Naive thymus-derived CD4-positive, alpha-beta T cell (primary cell): ENCODE measurements around the gene CCDC144A. TPM values are rescaled to one million over a fixed set of nuclear protein-coding genes. Genes with fewer than 3 reads are reported as not detected.
"Not testable (repeated sequence)": the region's sequence is repeated elsewhere in the genome, so short reads cannot be mapped to it uniquely, and the experiment has no call there.

Experiments used
- ATAC-seq: fragments of 150-1000 bp; cut with Tn5 transposase; 2 replicates; pipeline ENCODE4 v1.10.0; 2021; ENCODE audit warnings: mild to moderate bottlenecking, moderate library complexity
- CTCF ChIA-PET: fragments of 350-600 bp; sonication (Branson Sonifier 250); formaldehyde crosslinking; loops from one replicate; lab custom pipeline; 2021; ENCODE audit warnings: antibody characterized with exemption; lab: Charles Lee
- POLR2A ChIA-PET: fragments of 350-600 bp; sonication (Branson Sonifier 250); formaldehyde crosslinking; loops from one replicate; lab custom pipeline; 2021; ENCODE audit warnings: antibody characterized with exemption, inconsistent platforms; lab: Charles Lee
- DNase-seq, 9 donors: peaks; one replicate each; pipeline versions ENCODE4 v3.0.0 to v3.0.0-alpha.2; 2020 to 2022; ENCODE audit warnings: mixed read lengths in 1 of 9
- H3K27ac ChIP-seq: one replicate; pipeline ENCODE4 v1.7.0; 2013; ENCODE audit warnings: mild to moderate bottlenecking, low read depth, low read length, moderate library complexity
- H3K27me3 ChIP-seq, 2 donors: one replicate each; pipeline ENCODE4 v1.7.0; 2013; ENCODE audit warnings: low read length in 2 of 2, mild to moderate bottlenecking in 2 of 2, moderate library complexity in 2 of 2; ENCODE audit not compliant: control insufficient read depth in 2 of 2, insufficient read depth in 2 of 2
- H3K36me3 ChIP-seq, 3 experiments: 1 replicate in 2 of 3; 2 replicates in 1 of 3; pipeline ENCODE4 v1.7.0; 2013; ENCODE audit warnings: low read length in 3 of 3, mild to moderate bottlenecking in 3 of 3, moderate library complexity in 1 of 3; ENCODE audit not compliant: insufficient read depth in 3 of 3, control insufficient read depth in 2 of 3
- H3K4me1 ChIP-seq, 2 donors: one replicate each; pipeline ENCODE4 v1.7.0; 2013; ENCODE audit warnings: low read length in 2 of 2, mild to moderate bottlenecking in 2 of 2, moderate library complexity in 1 of 2; ENCODE audit not compliant: control insufficient read depth in 2 of 2, insufficient read depth in 2 of 2
- H3K4me3 ChIP-seq: 2 replicates; pipeline ENCODE4 v1.7.0; 2013; ENCODE audit warnings: mild to moderate bottlenecking, low read length
- H3K9me3 ChIP-seq, 3 experiments: 1 replicate in 2 of 3; 2 replicates in 1 of 3; pipeline ENCODE4 v1.7.0; 2013; ENCODE audit warnings: low read length in 3 of 3; ENCODE audit not compliant: control insufficient read depth in 2 of 3
- H3K27ac Mint-ChIP-seq, 9 donors: one replicate each; pipeline ENCODE4 v1.8.0; 2020 to 2022; ENCODE audit warnings: mixed read lengths in 9 of 9, mild to moderate bottlenecking in 8 of 9, moderate library complexity in 5 of 9, inconsistent platforms in 2 of 9
- H3K27me3 Mint-ChIP-seq, 5 donors: one replicate each; pipeline ENCODE4 v1.8.0; 2021 to 2022; ENCODE audit warnings: mixed read lengths in 5 of 5, mild to moderate bottlenecking in 1 of 5
- H3K36me3 Mint-ChIP-seq, 5 donors: one replicate each; pipeline ENCODE4 v1.8.0; 2020 to 2022; ENCODE audit warnings: mixed read lengths in 5 of 5, mild to moderate bottlenecking in 3 of 5, inconsistent platforms in 1 of 5
- H3K4me1 Mint-ChIP-seq, 7 donors: one replicate each; pipeline ENCODE4 v1.8.0; 2020 to 2022; ENCODE audit warnings: mixed read lengths in 7 of 7, mild to moderate bottlenecking in 3 of 7, inconsistent platforms in 1 of 7
- H3K4me3 Mint-ChIP-seq, 10 donors: one replicate each; pipeline ENCODE4 v1.8.0; 2020 to 2022; ENCODE audit warnings: mild to moderate bottlenecking in 10 of 10, mixed read lengths in 10 of 10, moderate library complexity in 6 of 10, inconsistent platforms in 2 of 10
- H3K9me3 Mint-ChIP-seq, 11 donors: one replicate each; pipeline ENCODE4 v1.8.0; 2020 to 2022; ENCODE audit warnings: mixed read lengths in 11 of 11, mild to moderate bottlenecking in 4 of 11, inconsistent platforms in 1 of 11, moderate library complexity in 1 of 11
- intact Hi-C, 2 donors: fragments of 100-400 bp; cut with micrococcal nuclease; formaldehyde crosslinking; loops; one replicate each; pipeline ENCODE4 v1.15.1; 2023
- polyA plus RNA-seq, 2 donors: library from polyadenylated mRNA; unstranded; fragments of 300-500 nt; fragmentation: Illumina TruSeq; gene quantifications; one replicate each; pipeline ENCODE4 v1.2.3, GENCODE V29; 2021
- total RNA-seq, 6 experiments: library from RNA in 5 of 6; stranded (reverse) in 5 of 6; gene quantifications; 1 replicate in 5 of 6; 2 replicates in 1 of 6; pipeline ENCODE4 v1.2.3 and lab custom pipeline; 2021 to 2026

The CCDC144A gene
- total and polyA plus RNA-seq, 7 experiments from 2014 or later = 0.54 to 16.1 (median 11.8) TPM

GRCh38 chr17:16804851-16805250 lies 114.8 kb downstream of the CCDC144A start:
- H3K4me1 ChIP-seq, H3K27ac ChIP-seq, H3K4me1 Mint-ChIP-seq, H3K9me3 Mint-ChIP-seq, H3K4me3 ChIP-seq, H3K36me3 ChIP-seq, H3K36me3 Mint-ChIP-seq, ATAC-seq, H3K27me3 ChIP-seq, POLR2A ChIA-PET, CTCF ChIA-PET, H3K27ac Mint-ChIP-seq, H3K4me3 Mint-ChIP-seq, H3K27me3 Mint-ChIP-seq, intact Hi-C loops, H3K9me3 ChIP-seq, DNase-seq: not testable (repeated sequence)

DNA sequence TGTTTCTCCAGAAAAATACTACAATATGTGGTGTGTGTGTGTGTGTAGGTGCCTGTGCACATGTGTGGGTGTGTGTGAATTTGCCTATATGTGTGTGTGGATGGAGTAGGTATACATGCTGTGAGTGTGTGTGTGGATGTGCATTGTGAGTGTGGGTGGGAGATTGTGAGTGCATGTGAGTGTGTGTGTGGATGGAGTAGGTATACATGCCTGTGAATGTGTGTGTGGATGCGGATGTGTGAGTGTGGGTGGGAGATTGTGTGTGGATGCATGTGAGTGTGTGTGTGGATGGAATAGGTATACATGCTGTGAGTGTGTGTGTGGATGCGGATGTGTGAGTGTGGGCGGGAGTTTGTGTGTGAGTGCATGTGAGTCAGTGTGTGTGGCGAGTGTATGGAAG lies 116.6 kb downstream of the CCDC144A start:
- H3K9me3 ChIP-seq, H3K4me1 ChIP-seq, intact Hi-C loops, H3K9me3 Mint-ChIP-seq, H3K4me3 Mint-ChIP-seq, H3K27ac ChIP-seq, DNase-seq, H3K27ac Mint-ChIP-seq, H3K4me1 Mint-ChIP-seq, H3K4me3 ChIP-seq, CTCF ChIA-PET, H3K36me3 Mint-ChIP-seq, H3K27me3 ChIP-seq, H3K27me3 Mint-ChIP-seq, H3K36me3 ChIP-seq, ATAC-seq, POLR2A ChIA-PET: not testable (repeated sequence)

DNA sequence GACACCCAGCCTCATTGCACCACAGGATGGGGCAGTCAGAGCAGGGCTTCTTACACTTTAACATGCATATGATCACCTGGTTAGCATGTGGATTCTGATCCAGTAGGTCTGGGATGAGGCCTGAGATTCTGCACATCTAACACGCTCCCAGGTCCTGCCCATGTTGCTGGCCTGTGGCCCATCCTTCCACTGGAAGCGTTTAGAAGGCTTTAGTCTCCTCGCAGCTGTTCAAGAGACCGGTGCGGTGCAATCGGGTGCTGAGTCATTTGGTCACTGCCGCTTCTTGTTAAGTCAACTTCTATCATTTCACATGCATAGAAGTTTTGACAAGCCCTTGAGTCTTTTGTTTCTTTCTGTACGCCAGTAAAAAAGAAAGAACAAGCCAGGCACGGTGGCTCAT lies 117.6 kb downstream of the CCDC144A start:
- H3K4me1 Mint-ChIP-seq, H3K4me1 ChIP-seq, H3K27me3 ChIP-seq, H3K27me3 Mint-ChIP-seq, H3K27ac Mint-ChIP-seq, H3K27ac ChIP-seq, intact Hi-C loops, POLR2A ChIA-PET, CTCF ChIA-PET, H3K4me3 Mint-ChIP-seq, H3K4me3 ChIP-seq, H3K36me3 Mint-ChIP-seq, H3K36me3 ChIP-seq, H3K9me3 ChIP-seq, DNase-seq, H3K9me3 Mint-ChIP-seq, ATAC-seq: not testable (repeated sequence)

DNA sequence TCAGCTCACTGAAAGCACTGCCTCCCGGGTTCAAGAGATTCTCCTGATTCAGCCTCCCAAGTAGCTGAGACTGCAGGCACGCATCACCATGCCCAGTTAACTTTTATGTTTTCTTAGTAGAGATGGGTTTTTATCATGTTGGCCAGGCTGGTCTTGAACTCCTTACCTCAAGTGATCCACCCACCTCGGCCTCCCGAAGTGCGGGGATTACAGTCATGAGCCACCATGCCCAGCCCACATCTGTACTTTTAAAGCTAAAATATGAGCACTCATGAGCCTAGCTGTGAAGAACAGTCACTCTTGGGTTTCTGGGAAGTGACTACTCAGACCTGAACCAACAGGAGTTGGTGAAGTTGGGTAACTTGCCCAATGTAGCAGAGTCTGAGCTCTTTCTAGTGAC lies 120.2 kb downstream of the CCDC144A start:
- H3K9me3 Mint-ChIP-seq, H3K27me3 Mint-ChIP-seq, POLR2A ChIA-PET, H3K9me3 ChIP-seq, H3K4me1 ChIP-seq, intact Hi-C loops, H3K27ac ChIP-seq, ATAC-seq, DNase-seq, CTCF ChIA-PET, H3K4me1 Mint-ChIP-seq, H3K27me3 ChIP-seq, H3K27ac Mint-ChIP-seq, H3K4me3 ChIP-seq, H3K4me3 Mint-ChIP-seq, H3K36me3 Mint-ChIP-seq, H3K36me3 ChIP-seq: not testable (repeated sequence)

DNA sequence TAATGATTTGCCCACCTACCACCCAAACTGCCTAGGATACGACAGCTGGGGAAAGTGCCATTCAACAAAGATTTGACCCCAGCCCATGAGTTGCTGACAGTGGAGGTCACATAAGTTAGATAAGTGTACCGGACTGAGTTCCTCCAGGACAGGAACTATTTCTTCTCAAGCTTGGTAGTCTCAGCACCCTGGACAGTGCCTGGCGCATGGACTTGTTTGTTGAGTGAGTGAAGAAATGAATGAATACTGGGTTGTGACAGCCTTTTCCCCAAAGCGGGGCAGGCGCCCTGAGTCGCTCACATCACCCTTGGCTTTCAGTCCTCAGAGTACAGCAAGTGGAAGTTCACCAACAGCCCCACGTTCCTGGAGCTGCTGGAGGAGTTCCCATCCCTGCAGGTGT lies 122.1 kb downstream of the CCDC144A start:
- H3K27me3 Mint-ChIP-seq = peaks cover 0 to 17% (median 0%) of the 10 kb centered on the region in 5 donors
- intact Hi-C loops, H3K9me3 Mint-ChIP-seq, CTCF ChIA-PET, DNase-seq, H3K4me3 ChIP-seq, H3K27ac ChIP-seq, ATAC-seq, POLR2A ChIA-PET, H3K4me1 Mint-ChIP-seq, H3K4me1 ChIP-seq, H3K36me3 ChIP-seq, H3K36me3 Mint-ChIP-seq, H3K27ac Mint-ChIP-seq, H3K4me3 Mint-ChIP-seq, H3K27me3 ChIP-seq, H3K9me3 ChIP-seq: not testable (repeated sequence)

- peaks cover 0 to 17% (median 0%) of the 10 kb centered on the region in 5 donors for H3K27me3 Mint-ChIP-seq
- no peak overlapping the region for H3K27ac Mint-ChIP-seq
- ATAC-seq = no peak
- intact Hi-C loops = no loop called here
- H3K36me3 Mint-ChIP-seq = no peaks in the 10 kb centered on the region
- no peaks in the 10 kb centered on the region for H3K9me3 Mint-ChIP-seq
- no peak overlapping the region for H3K4me3 Mint-ChIP-seq
- H3K4me1 Mint-ChIP-seq = no peaks in the 10 kb centered on the region
- CTCF ChIA-PET = no interaction called here
- Histone ChIP-seq H3K9me3 (no peaks in the 10 kb centered on the region), H3K4me3 (no peak overlapping the region), H3K36me3 (no peaks in the 10 kb centered on the region), H3K27ac (no peak overlapping the region), H3K4me1 (no peaks in the 10 kb centered on the region), H3K27me3 (no peaks in the 10 kb centered on the region)
- POLR2A ChIA-PET = no interaction called here
- no peak for DNase-seq
Observed at GRCh38 chr17:16814439-16814838, 124.4 kb downstream of the CCDC144A start.

- Histone ChIP-seq H3K4me3 (no peak overlapping the region), H3K27me3 (no peaks in the 10 kb centered on the region), H3K27ac (no peak overlapping the region), H3K36me3 (no peaks in the 10 kb centered on the region), H3K4me1 (no peaks in the 10 kb centered on the region), H3K9me3 (no peaks in the 10 kb centered on the region)
- peaks cover 0 to 13% (median 0%) of the 10 kb centered on the region in 5 donors for H3K27me3 Mint-ChIP-seq
- DNase-seq (no peak), ATAC-seq (no peak)
- no peaks in the 10 kb centered on the region for H3K36me3 Mint-ChIP-seq
- ChIA-PET CTCF (no interaction called here), POLR2A (no interaction called here)
- H3K9me3 Mint-ChIP-seq = no peaks in the 10 kb centered on the region
- intact Hi-C loops = no loop called here
- H3K27ac Mint-ChIP-seq = no peak overlapping the region
- no peaks in the 10 kb centered on the region for H3K4me1 Mint-ChIP-seq
- H3K4me3 Mint-ChIP-seq = no peak overlapping the region
Observed at GRCh38 chr17:16817201-16817600, 127.2 kb downstream of the CCDC144A start.
